SK-N-SH treated with all-trans-retinoic acid at 6 μM for 48 hours (cell line): Measurements from ENCODE around the gene PTPRD.

Experiments
- ATAC-seq: fragments of 200-7000 bp; cut with Tn5 transposase; 3 replicates; pipeline ENCODE4 v1.9.1; 2020; ENCODE audit warnings: mild to moderate bottlenecking, moderate library complexity
- BACH2 ChIP-seq: fragments of 250-450 bp; sonication (Bioruptor Pico); IDR thresholded peaks from 2 replicates; pipeline ENCODE4 v1.9.0; 2021; ENCODE audit warnings: mild to moderate bottlenecking, borderline replicate concordance
- CSDC2 ChIP-seq: fragments of 250-450 bp; sonication (Bioruptor Pico); IDR thresholded peaks from 2 replicates; pipeline ENCODE4 v1.5.0; 2020; ENCODE audit warnings: mild to moderate bottlenecking, moderate library complexity
- GLIS3 ChIP-seq: fragments of 250-450 bp; sonication (Bioruptor Pico); IDR thresholded peaks from 2 replicates; pipeline ENCODE4 v1.5.0; 2020; ENCODE audit warnings: mild to moderate bottlenecking, moderate library complexity
- ISL1 ChIP-seq: fragments of 250-450 bp; sonication (Bioruptor Pico); IDR thresholded peaks from 2 replicates; pipeline ENCODE4 v2.1.2; 2022; ENCODE audit warnings: mild to moderate bottlenecking, moderate library complexity
- OSR1 ChIP-seq: fragments of 250-450 bp; sonication (Bioruptor Pico); IDR thresholded peaks from 2 replicates; pipeline ENCODE4 v1.8.0; 2022; ENCODE audit warnings: moderate library complexity, mild to moderate bottlenecking, inconsistent platforms
- PPARA ChIP-seq: fragments of 250-450 bp; sonication (Bioruptor Pico); IDR thresholded peaks from 2 replicates; pipeline ENCODE4 v1.5.0; 2020; ENCODE audit warnings: mild to moderate bottlenecking, borderline replicate concordance
- SNAI2 ChIP-seq: fragments of 250-450 bp; sonication (Bioruptor Pico); IDR thresholded peaks from 2 replicates; pipeline ENCODE4 v1.5.0; 2020; ENCODE audit warnings: mild to moderate bottlenecking, moderate library complexity
- ZC3H10 ChIP-seq: fragments of 250-450 bp; sonication (Bioruptor Pico); IDR thresholded peaks from 2 replicates; pipeline ENCODE4 v1.5.1; 2021; ENCODE audit warnings: mild to moderate bottlenecking, moderate library complexity
- ZFP3 ChIP-seq: fragments of 250-450 bp; sonication (Bioruptor Pico); IDR thresholded peaks from 2 replicates; pipeline ENCODE4 v1.5.0; 2020; ENCODE audit warnings: mild to moderate bottlenecking, moderate library complexity
- ZFP30 ChIP-seq: fragments of 450-650 bp; formaldehyde crosslinking; IDR thresholded peaks from 2 replicates; pipeline ENCODE4 v1.5.0; 2022; ENCODE audit warnings: mild to moderate bottlenecking, moderate library complexity
- ZNF565 ChIP-seq: fragments of 450-650 bp; formaldehyde crosslinking; conservative IDR thresholded peaks from 2 replicates; pipeline ENCODE4 v1.5.0; 2020; ENCODE audit warnings: low read depth, mild to moderate bottlenecking, moderate library complexity
- ZNF8 ChIP-seq: fragments of 450-650 bp; formaldehyde crosslinking; IDR thresholded peaks from 2 replicates; pipeline ENCODE4 v1.5.0; 2020; ENCODE audit warnings: mild to moderate bottlenecking, moderate library complexity
- TF ChIP-seq, protein P1 (sequence below): fragments of 250-450 bp; sonication (Bioruptor Pico); IDR thresholded peaks from 2 replicates; pipeline ENCODE4 v1.8.0; 2020; ENCODE audit warnings: mild to moderate bottlenecking, moderate library complexity, borderline replicate concordance
- TF ChIP-seq, protein P2 (sequence below): fragments of 250-450 bp; sonication (Bioruptor Pico); IDR thresholded peaks from 2 replicates; pipeline ENCODE4 v1.5.1; 2021; ENCODE audit warnings: mild to moderate bottlenecking, moderate library complexity
- TF ChIP-seq, protein P3 (sequence below): fragments of 250-450 bp; sonication (Bioruptor Pico); IDR thresholded peaks from 2 replicates; pipeline ENCODE4 v1.8.0; 2021; ENCODE audit warnings: low read depth, mild to moderate bottlenecking, moderate library complexity, borderline replicate concordance
- TF ChIP-seq, protein P4 (sequence below): fragments of 250-450 bp; sonication (Bioruptor Pico); IDR thresholded peaks from 2 replicates; pipeline ENCODE4 v1.5.0; 2020; ENCODE audit warnings: mild to moderate bottlenecking, moderate library complexity

The PTPRD gene

DNA sequence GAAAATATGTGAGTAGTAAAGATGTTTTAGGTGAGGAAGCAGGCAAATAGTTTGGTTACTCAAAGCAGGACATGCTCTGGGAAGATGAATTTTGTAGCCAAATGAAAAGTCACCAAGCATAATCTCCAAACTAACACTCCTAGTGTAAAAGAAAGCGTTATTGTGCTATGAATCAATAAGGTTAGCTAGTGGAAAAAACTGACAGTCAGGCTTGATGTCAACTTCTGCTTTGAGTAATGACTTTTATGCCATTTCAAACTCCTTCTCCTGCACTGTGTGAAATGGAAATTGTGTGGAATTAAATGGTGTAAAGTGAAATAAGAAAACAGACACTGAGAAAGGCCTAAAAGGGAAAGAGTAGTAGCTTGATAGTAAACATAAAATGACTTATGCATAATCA, 2176.0 kb downstream of the PTPRD start:
- TF ChIP-seq PPARA (CRISPR knock-in tag) = no peak
- no peak for TF ChIP-seq GLIS3 (CRISPR knock-in tag)
- TF ChIP-seq, protein P1, sequence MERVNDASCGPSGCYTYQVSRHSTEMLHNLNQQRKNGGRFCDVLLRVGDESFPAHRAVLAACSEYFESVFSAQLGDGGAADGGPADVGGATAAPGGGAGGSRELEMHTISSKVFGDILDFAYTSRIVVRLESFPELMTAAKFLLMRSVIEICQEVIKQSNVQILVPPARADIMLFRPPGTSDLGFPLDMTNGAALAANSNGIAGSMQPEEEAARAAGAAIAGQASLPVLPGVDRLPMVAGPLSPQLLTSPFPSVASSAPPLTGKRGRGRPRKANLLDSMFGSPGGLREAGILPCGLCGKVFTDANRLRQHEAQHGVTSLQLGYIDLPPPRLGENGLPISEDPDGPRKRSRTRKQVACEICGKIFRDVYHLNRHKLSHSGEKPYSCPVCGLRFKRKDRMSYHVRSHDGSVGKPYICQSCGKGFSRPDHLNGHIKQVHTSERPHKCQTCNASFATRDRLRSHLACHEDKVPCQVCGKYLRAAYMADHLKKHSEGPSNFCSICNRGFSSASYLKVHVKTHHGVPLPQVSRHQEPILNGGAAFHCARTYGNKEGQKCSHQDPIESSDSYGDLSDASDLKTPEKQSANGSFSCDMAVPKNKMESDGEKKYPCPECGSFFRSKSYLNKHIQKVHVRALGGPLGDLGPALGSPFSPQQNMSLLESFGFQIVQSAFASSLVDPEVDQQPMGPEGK (CRISPR knock-in tag) = no peak
- no peak for ATAC-seq

DNA sequence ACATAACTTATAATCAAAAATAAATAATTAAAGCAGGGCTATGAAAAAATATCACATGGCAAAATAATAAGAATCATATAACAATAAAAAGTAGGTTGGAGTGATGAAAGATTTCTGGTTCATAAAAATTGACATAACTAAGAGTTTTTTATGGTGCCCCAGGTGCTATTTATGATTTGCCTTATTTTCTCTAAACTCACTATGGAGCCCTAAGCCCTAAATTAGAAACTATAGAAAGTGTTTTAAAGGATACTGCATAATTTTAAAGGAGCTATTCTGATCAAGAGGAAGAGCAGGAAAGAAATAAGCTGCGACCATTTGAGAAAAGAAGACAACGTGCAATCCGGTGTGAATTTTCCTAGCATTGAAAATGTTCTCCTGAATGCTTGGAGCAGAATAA, 2178.2 kb downstream of the PTPRD start:
- ATAC-seq = no peak
- TF ChIP-seq, protein P2, sequence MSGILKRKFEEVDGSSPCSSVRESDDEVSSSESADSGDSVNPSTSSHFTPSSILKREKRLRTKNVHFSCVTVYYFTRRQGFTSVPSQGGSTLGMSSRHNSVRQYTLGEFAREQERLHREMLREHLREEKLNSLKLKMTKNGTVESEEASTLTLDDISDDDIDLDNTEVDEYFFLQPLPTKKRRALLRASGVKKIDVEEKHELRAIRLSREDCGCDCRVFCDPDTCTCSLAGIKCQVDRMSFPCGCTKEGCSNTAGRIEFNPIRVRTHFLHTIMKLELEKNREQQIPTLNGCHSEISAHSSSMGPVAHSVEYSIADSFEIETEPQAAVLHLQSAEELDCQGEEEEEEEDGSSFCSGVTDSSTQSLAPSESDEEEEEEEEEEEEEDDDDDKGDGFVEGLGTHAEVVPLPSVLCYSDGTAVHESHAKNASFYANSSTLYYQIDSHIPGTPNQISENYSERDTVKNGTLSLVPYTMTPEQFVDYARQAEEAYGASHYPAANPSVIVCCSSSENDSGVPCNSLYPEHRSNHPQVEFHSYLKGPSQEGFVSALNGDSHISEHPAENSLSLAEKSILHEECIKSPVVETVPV = no peak
- no peak for TF ChIP-seq ZNF565 (CRISPR knock-in tag)
- TF ChIP-seq PPARA (CRISPR knock-in tag) = no peak
- no peak for TF ChIP-seq BACH2 (CRISPR knock-in tag)
- TF ChIP-seq, protein P3, sequence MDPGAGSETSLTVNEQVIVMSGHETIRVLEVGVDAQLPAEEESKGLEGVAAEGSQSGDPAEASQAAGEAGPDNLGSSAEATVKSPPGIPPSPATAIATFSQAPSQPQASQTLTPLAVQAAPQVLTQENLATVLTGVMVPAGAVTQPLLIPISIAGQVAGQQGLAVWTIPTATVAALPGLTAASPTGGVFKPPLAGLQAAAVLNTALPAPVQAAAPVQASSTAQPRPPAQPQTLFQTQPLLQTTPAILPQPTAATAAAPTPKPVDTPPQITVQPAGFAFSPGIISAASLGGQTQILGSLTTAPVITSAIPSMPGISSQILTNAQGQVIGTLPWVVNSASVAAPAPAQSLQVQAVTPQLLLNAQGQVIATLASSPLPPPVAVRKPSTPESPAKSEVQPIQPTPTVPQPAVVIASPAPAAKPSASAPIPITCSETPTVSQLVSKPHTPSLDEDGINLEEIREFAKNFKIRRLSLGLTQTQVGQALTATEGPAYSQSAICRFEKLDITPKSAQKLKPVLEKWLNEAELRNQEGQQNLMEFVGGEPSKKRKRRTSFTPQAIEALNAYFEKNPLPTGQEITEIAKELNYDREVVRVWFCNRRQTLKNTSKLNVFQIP (CRISPR knock-in tag) = no peak
- no peak for TF ChIP-seq ZFP3 (CRISPR knock-in tag)
- TF ChIP-seq OSR1 (CRISPR knock-in tag) = no peak
- TF ChIP-seq SNAI2 (CRISPR knock-in tag) = no peak
- TF ChIP-seq ZC3H10 = no peak
- TF ChIP-seq CSDC2 (CRISPR knock-in tag) = no peak

DNA sequence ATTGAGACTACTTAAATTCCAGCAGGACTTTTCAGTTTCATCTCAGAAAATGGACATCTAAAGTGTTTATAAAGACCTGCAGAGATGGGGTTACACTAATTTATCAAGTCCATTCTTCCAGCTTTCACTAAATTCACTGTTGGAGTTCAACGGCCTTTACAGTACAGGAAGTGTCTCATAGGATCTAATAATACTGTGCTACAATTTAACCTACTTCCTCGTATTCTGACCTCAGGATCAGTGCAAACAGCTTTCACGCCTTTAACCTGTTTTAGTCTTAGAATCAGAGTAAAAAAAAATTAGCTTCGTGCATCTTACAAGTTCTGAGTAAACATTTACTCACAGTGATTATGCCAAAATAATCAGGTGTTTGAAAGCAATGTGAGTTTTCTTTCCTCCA, 2180.6 kb downstream of the PTPRD start:
- no peak for ATAC-seq
- TF ChIP-seq, protein P1 (CRISPR knock-in tag) = no peak
- TF ChIP-seq ZFP30 (CRISPR knock-in tag) (no peak), OSR1 (CRISPR knock-in tag) (no peak), ISL1 (no peak)
- TF ChIP-seq, protein P4, sequence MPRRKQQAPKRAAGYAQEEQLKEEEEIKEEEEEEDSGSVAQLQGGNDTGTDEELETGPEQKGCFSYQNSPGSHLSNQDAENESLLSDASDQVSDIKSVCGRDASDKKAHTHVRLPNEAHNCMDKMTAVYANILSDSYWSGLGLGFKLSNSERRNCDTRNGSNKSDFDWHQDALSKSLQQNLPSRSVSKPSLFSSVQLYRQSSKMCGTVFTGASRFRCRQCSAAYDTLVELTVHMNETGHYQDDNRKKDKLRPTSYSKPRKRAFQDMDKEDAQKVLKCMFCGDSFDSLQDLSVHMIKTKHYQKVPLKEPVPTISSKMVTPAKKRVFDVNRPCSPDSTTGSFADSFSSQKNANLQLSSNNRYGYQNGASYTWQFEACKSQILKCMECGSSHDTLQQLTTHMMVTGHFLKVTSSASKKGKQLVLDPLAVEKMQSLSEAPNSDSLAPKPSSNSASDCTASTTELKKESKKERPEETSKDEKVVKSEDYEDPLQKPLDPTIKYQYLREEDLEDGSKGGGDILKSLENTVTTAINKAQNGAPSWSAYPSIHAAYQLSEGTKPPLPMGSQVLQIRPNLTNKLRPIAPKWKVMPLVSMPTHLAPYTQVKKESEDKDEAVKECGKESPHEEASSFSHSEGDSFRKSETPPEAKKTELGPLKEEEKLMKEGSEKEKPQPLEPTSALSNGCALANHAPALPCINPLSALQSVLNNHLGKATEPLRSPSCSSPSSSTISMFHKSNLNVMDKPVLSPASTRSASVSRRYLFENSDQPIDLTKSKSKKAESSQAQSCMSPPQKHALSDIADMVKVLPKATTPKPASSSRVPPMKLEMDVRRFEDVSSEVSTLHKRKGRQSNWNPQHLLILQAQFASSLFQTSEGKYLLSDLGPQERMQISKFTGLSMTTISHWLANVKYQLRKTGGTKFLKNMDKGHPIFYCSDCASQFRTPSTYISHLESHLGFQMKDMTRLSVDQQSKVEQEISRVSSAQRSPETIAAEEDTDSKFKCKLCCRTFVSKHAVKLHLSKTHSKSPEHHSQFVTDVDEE (CRISPR knock-in tag) = no peak

DNA sequence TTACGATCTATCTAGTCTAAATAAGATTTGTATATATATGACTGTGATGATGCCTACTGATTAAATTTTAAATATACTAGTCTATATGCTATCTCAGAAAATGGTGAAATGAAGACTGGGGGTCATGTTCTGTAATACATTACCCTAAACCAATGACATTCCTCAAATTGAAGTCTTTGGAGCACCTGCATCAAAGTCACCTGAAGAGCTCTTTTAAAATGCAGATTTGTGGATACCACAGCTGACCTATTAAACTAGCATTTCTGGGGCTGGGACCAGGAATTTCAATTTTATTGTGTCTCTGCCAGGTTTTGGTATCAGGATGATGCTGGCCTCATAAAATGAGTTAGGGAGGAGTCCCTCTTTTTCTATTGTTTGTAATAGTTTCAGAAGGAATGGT, 2181.3 kb downstream of the PTPRD start:
- no peak for ATAC-seq
- TF ChIP-seq ZNF8 (CRISPR knock-in tag) (no peak), ZFP3 (CRISPR knock-in tag) (no peak), ISL1 (no peak), PPARA (CRISPR knock-in tag) (no peak), OSR1 (CRISPR knock-in tag) (no peak), BACH2 (CRISPR knock-in tag) (no peak), ZFP30 (CRISPR knock-in tag) (no peak), GLIS3 (CRISPR knock-in tag) (no peak)

DNA sequence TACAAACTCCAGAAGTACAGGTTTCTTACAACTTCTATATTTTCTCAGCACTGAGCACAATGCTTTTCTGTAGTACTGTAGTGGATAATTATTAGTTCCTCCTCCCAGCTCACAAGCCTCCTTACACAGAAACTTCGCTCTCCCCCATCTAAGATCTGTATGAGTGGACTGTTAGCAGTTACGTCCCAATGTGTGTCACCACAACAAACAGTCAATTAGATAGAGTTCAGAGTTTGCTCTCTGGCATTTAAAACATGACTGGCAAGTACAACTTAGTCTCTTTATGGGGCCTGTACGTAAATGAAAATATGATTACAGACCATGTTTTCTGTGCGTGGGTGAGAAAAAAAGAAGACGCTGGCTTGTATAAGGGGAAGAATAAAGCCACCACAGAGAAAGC, 2181.9 kb downstream of the PTPRD start:
- no peak for ATAC-seq
- TF ChIP-seq OSR1 (CRISPR knock-in tag) (no peak), BACH2 (CRISPR knock-in tag) (no peak), SNAI2 (CRISPR knock-in tag) (no peak)
